ENCODE data around the gene ATG5.

- TF ChIP-seq CTCF (conservative IDR thresholded peaks at IDR 0.05; ENCODE audit: low read length) (no peak), EZH2phosphoT487 (IDR thresholded peaks at IDR 0.05; ENCODE audit: borderline replicate concordance) (no peak)
Measured at GRCh38 chr6:106169517-106169916, 156.0 kb downstream of the ATG5 start.

Data from Loucy (cell line).